ENCODE results near the gene RGMA.

The RGMA gene, protein sequence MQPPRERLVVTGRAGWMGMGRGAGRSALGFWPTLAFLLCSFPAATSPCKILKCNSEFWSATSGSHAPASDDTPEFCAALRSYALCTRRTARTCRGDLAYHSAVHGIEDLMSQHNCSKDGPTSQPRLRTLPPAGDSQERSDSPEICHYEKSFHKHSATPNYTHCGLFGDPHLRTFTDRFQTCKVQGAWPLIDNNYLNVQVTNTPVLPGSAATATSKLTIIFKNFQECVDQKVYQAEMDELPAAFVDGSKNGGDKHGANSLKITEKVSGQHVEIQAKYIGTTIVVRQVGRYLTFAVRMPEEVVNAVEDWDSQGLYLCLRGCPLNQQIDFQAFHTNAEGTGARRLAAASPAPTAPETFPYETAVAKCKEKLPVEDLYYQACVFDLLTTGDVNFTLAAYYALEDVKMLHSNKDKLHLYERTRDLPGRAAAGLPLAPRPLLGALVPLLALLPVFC

DNA sequence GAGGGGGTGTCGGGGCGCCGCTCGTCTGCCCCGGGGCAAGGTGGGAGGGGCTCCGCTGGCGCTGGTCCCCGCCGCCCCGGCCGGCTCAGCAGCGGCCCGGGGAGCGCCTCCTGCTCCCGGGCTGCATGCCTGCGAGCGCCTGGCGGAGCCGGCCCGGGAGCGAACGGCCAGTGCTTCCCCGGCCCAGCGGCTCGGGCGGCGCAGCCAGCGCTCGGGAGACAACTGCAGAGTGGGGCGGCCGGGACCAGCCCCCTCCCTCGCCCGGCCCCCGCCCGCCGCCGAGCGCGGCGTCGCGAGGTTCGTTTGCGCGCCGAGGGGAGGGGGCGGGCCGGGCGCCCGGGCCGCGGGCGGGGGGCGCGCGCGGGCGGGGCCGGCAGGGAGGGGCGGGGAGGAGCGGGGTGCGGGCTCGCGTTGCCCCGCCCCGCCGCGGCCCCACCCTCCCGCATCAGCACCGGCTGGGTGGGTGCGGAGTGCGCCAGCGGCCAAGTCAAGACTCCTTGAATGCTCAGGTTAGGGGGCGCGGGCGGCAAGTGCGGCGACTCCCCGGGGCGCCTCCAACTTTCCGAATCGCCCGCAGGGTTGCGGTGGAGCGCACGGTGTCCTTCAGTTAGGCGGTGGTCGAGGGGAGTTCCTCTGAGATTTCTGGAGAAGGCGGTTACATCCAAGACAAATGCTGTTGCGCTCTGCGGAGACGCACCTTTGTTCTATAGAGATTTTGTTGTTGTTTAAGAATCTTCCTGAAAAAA is at the start of gene RGMA:
Gene RGMA (minus strand): TSS at position 231 of the 746 bp plus-strand sequence. CDS start 279 bp downstream, outside the sequence.
- DNase-seq: peak; percentile 33 to 80

DNA sequence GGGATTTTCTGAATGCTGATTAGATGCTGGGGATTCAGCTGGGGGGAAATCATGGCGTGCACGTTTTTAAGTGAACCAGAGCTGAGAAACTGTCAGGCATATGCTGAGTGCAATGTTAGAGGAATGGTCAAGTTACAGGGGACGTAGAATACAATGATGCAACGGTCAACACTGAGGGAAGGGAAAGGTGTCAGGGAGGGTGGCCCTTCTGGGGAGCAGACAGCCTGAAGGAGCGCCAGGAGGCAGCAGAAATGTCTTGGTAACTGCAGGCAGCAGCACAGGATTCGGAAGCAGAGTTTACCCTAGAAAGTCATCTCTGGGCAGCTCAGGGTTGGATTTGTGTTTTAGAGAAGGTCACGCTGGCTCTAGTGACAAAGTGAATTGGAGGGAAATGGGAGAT is 47.6 kb upstream of the RGMA start:
- DNase-seq: no peak

DNA sequence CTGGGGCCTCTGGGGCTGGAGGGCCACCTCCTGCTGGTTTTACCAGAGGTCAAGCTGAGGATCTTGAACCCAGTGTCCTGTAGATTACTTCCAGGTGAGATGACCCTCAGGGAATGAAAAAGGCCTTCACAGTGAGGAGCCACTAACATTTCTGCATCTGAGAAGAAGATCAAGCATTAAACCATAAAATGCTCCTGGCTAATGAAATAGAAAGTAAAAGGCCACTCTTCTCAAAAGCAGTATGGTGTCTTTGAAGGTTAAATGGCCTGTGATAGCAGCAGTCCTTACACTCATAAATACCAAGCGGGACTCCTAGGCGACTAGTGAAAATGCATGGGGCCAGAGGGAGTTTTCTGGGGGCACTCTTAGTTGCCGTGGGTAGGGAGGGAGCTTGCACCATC is 47.0 kb upstream of the RGMA start:
- no peak for DNase-seq

DNA sequence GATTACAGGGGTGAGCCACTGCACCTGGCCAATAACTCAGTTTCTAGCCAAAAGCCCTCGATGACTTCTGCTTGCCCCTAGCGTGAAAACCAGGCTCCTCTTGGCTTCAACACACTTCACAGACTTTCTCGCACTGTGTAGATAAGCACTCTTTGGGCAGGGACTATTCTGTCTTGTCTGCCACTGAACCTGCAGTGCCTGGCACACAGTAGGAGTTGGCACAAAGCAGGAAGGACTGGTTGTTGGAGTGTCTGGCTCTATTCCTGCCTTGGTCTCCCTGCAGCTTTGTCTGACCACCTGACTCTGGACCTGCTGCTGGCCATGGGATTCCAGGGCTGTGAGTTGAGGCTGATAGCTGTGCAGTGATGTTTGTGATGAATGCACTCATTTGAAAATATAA is 46.4 kb upstream of the RGMA start:
- no peak for DNase-seq

DNA sequence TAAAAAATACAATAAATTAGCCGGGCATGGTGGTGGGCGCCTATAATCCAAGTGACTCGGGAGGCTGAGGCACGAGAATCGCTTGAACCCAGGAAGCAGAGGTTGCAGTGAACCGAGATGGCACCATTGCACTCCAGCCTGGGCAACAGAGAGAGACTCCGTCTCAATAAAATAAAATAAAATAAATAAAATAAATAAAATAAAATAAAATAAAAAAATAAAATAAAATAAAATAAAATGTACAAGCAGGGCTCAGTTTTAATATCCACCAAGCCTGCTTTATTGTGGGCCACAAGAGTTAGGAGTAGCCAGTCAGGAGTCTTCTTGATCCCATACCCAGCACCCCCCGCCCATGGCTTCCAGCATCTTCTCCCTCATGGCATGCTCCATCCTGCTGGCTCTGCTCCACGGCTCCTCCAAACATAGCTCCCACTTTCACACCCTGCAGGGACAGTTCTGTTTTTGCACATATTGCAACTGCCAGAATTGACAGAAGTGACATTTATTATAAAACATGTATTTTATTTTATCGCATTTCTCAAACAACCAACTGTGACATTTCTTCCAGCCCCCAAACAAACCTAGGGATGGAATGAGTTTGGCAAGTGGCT is 42.6 kb upstream of the RGMA start:
- no peak for DNase-seq

DNA sequence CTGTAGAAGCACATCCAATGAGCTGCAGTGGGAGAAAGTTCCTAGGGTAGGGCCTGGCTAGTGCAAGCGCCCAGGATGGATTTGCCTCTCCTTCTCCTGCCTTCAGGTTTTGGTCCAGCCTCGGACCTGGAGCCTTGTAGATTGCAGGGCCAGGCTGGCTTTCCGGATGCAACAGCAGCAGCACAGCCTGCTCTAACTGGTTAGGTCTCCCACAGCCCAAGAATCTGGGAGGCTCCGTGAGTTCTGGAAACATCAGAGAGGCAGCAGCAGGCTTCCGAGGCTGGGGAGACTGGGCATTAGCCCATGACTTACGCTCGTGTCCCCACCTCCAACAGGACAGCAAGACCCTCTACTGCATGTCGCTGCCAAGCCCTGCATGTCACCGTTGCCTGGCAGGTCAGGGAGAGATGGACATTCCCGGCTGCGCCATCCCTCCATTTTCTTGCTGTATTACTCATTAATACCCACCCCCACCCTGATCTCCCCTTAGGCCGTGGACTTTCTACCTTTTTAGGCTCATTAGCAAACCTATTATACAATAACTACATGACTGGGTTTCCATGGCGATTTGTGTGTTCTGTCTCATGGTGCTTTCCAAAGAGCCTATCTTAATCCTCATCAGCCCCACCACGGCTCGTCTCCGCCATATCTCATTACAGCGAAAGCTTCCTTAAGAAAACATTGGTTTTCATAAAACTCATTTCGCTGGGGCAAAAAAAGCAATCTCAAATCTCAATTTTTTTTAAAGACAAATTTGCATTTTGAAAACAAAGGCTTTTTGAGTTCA is 40.9 kb upstream of the RGMA start:
- peak in 1 of 2 experiments; percentile 9 for DNase-seq

DNA sequence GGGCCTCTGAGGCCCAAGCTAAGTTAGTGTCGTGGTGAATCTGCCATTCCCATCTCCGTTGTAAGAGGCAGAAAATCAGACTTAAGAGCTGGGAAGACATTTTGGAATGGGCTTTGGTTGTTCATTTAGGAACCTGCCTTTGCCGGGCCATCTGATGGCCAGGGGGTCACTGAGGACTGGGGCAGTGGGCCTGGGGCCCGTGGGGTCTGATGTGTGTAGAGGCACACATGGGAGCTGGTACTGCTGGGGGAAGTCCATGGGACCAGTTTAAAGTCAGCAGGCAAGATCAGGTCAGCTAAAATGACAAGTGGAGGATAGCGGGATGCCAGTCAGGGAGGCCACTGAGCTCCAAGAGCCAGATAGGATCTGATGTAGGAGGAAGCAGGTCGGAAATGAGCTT is 38.3 kb upstream of the RGMA start:
- no peak for DNase-seq

DNA sequence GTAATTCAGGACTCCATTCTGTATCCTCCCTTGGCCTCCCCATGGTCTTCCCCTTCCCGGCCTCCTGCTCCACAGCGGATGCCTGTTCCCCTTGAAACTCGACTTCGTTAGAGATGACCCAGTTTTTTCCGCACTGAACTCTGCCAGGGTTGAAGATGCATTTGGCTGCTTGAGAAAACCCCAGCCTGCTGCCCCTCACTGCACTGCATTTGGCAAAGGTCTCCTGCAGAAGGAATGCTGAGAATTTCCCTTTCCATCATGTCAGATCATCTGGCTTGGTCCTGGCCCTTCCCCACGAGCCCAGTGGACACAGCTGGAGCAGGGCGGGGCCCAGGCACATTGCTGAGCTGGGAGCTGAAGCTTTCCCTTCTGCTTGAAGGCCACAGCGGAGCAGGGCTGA is 37.6 kb upstream of the RGMA start:
- DNase-seq: no peak

DNA sequence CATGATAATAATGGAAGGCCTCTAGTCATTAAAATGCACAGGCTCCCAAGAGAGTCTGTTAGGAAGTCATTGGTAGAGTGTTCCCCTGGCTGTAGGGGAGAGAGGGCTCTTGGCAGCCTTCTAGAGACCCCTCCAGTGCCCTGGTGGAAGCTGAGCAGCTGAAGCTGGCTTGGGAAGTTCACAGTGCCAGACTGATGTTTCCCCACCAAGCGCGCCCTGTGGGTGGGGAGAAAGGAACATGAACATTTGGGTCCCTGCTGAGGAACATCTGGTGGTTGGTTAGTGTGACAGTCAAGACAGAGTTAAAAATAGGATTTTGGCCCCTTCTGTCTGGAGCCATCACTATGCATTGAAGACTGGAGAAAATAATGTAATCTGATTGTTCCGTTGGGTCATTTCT is 37.1 kb upstream of the RGMA start:
- no peak for DNase-seq

DNA sequence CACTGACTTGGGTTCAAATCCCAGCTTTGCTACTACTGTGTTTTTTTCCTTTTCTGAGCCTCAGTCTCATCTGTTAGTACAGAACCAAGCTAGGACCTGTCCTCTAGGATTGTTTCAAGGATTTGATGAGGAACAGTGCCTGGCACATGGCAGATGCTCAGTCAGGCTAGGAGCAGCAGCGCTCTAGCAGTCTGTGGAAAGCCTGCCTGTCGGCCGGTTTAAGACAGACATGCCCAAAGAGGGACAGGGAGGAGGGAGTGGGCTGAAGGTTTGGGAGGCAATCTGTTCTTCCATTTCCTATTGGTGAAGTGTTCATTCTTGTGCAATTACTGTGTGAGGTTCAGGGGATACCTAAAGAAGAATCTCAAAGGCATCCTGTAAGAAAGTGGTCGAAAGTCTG is 35.1 kb upstream of the RGMA start:
- DNase-seq: no peak

DNA sequence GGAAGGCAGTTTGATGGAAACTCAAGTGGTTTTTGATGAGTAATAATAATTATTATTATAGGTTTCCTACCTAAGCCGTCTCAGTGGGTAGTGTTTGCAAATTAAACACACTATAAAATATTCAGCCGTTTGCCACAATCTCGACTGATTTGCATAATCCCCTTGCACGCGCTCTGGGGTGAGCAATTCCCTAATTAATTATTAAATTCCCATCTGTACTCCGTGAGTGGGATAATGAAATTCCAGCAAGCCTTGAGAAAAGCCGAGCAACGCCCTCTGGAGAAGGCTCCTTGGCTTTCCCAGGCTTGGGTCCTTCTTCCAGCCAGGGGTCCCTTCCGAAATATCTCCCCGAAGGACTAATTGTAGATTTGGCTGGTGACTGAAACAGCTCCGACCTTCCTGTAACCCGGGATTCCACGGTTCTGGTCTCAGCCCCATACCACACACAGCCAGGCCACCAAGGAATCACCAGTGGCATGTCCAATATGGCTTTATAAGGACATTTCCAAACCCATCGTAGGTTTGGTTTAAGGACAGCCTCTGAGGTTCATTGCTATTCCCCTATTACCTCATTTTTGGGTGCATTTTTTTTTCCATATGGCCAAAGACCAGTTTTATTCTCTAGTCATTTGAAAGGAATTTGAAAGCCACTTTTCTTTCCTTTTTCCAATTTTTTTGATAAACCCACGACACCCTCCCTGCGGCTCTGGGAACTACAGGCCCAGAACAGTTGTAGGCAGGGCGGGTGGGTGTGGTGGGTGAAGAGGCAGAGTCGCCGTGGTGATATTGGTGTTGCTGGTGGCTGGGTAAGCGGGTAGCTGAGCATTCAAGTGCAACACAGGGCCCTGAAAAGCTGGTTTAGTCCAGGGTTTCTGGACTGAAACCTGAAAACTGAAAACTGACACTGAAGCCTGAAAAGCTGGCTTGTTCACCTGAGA is 33.2 kb upstream of the RGMA start:
- DNase-seq: peak; percentile 11 to 53

DNA sequence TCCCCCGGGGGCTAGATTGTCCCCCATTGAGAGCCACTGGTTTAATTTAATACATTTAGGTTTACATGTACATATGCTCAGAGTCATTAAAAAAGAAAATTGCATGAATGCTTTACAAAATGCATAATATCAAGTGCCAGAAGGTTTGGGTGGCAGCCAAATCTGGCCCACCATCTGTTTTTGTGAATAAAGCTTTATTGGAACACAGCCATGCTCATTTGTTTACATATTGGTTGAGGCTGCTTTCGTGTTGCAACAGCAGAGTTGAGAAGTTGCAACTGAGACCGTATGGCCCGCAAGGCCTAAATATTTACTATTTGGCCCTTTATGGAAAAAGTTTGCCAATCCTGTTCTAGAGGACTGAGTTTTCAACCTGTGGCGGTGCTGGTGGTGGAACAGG is 32.1 kb upstream of the RGMA start:
- DNase-seq: no peak

DNA sequence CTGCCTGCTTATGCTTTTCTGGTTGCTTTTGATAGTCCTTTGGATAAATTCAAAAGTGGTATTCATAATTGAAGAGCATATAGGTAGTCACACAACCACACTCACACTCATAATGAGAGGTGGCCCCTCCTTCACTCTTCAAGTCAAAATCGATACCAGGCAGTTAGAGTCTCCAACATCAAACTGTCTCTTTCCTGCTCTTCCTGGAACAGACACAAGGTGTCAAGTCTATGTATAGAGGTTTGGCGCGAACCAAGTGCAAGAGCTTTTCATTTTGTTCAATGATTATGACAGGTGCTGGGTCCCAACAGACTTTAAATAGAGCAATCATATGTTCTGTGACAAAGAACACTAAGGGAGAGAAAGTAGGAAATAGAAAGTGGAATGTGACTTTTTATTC is 29.9 kb upstream of the RGMA start:
- DNase-seq: no peak

DNA sequence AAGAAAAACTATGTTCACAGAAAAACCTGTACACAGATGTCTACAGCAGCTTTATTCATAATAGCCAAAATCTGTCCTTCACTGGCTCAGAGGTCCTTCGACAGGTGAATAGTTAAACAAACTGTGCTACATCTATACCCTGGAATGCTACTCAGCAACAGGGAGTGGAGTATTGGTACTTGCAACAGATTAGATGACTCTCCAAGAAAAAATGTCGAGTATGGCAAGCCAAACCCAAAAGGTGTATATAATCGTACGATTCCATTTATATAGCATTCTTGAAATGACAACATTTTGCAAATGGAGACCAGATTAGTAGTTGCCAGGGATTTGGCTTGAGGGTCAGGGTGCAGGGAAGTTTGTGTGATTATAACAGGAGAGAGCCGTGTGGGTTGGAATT is 22.4 kb upstream of the RGMA start:
- DNase-seq: no peak

DNA sequence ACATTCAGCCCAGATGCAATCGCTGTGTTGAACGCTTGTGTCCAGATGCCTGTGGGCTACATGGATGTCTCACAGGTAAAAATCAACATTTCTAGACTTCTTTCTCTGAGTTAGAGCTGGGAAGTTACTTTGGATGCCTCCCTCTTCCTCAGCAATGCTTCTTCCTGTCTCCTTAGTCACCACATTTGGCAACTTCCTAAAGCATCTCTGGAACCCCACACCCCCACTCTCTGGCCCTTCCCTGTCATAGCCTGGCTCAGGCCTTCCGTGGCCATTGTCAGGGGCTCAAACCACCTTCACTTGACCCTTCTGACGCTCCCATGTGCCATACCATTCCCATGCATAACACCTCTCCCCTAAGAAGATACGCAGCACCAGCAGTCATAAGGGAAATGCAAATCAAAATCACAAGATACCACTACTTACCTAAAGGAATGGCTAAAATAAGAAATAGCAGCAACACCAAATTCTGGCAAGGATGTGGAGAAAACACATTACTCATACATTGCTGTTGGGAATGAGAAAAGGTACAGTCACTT is 21.6 kb upstream of the RGMA start:
- DNase-seq: no peak

DNA sequence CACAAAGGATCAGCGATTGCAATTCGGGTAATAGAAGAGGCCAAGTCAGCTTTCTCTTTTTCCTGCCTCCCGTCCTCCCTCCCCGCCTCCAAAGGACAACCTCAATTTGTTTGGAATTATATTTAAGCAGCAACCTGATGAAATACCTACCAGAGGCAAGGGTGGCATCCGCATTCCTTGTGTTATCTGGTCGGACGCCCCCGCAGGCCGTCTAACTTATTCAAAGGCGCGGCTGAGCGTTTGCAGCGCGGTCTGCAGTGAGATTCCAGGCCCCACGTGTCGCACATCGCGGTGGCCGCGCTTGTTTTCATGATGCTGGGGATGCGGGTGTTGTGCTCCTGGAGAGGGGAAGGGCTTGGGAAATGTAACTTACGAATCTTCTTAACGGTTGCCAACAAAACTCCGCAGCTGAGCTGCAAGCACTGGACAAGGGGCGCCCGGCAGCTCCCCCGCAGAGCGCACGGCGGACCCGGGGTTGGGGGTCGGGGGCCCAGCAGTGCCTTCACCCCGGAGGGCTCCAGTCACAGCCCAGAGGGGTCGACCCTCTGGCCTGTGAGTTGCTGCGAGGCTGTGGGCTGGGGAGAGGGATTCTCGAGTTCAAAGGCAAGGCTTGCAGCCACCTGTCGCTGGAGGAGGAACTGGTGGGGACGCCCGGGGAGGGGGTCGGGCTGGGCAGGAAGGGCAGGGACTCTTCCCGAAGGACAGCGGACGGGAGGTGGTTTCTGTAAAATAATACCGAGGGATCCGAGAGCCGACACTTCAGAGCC is 20.5 kb upstream of the RGMA start:
- no peak for DNase-seq

DNA sequence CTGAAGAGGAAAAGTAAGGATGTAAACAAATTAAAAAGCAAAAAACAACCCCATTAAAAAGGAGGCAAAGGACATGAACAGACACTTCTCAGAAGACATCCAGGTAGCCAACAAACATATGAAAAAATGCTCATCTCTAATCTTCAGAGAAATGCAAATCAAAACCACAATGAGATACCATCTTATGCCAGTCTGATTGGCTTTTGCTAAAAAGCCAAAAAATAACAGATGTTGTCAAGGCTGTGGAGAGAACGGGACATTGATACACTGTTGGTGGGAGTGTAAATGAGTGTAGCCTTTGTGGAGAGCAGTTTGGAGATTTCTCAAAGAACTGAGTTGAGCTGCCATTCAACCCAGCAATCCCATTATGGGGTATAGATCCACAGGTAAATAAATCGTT is 18.6 kb upstream of the RGMA start:
- no peak for DNase-seq

DNA sequence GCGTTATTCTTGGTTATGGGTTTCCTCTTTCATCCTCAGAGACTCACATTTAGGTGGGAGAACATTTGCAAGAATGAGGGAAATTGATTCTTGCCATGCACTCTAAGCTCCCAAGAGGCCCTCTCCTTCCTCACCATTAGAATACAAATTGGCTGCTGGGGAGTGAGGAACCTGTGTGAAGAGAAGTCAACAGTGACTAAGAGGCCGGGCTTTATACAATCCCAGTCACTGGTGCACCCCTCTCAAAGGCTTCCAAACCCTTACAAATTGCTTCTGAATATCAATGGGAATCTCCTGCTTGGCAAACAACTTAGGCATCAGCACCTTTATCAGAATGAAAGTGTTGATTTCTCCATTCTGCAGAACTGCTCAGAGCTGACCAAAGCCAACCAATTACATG is 16.5 kb upstream of the RGMA start:
- DNase-seq: no peak

DNA sequence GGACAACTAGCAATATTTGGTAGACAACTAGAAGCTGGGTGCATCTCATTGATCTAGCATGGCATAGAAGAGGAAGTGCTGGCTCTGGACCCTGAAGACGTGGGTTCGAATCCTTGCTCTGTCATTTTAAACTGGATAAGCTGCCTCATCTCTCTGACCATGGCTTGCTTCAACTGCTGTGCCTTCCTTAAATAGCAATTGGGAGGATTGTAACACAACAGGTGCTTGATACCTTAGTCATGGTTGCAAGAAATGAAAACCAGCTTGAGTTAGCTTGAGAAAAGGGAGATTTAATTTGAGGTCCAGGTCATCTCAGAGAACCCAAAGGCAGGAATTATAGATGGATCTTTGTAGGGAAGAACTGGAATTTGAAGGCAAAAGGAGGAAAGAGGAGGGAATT is 14.8 kb upstream of the RGMA start:
- no peak for DNase-seq

DNA sequence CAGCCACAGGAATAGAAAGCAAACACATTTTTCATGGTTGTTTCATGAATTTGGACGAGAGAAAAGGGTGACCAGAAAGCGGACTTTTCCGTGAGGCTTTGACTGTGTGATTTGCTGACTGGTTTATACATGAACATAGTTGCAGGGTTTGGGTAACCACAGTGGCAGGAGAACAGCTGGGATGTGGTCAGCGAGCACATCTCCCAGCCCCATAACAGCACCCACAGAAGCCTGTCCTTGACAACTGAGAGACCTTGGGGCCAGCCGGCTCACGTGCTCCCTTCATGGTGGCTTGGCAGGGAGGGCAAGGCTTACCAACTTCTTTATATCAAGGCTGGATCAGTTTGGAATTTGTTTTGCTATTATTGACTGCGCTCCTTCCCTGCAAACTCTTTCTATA is 13.2 kb upstream of the RGMA start:
- DNase-seq: no peak

DNA sequence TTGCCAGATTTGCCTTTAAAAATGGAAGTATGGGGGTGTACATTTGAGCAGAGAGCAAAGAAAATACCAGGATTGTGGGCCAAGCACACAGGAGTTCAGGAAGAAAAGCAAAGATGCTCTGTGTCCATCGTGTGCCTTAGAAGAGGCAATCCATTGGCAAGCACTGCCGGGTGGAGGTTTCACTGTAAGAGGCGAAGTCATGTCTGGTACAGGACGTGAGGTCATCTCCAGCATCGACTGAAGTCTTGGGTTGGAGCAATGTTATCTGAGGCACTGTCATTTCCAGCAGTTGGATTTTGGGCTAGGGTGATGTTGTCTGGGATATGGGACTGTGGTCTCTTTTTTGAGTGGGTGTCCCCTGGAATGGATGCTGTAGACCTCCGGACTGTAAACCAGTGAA is 4.8 kb upstream of the RGMA start:
- DNase-seq: no peak

All from NCI-H526 (cell line).